SHP77 treated with DMSO at 0.1 percent for 48 hours (cell line): ENCODE results near the gene SCYL3.
"Not testable (repeated sequence)": the region's sequence is repeated elsewhere in the genome, so short reads cannot be mapped to it uniquely, and the experiment has no call there.

ENCODE experiments used
- DNase-seq: peaks from one replicate; lab custom pipeline; 2025; lab: John Stamatoyannopoulos, UW

The SCYL3 gene

DNA sequence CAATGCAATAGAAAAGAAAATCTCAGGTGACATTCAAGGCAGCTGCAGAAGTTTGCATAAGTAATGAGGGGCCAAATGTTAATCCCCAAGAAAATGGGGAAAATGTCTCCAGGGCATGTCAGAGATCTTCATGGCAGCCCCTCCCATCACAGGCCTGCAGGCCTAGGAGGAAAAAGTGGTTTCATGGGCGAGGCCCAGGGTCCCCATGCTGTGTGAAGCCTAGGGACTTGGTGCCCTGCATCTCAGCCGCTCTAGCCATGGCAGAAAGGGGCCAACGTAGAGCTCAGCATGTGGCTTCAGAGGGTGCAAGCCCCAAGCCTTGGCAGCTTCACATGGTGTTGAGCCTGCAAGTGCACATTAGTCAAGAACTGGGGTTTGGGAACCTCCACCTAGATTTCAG lies 21.7 kb downstream of the SCYL3 start:
- DNase-seq: not testable (repeated sequence)

DNA sequence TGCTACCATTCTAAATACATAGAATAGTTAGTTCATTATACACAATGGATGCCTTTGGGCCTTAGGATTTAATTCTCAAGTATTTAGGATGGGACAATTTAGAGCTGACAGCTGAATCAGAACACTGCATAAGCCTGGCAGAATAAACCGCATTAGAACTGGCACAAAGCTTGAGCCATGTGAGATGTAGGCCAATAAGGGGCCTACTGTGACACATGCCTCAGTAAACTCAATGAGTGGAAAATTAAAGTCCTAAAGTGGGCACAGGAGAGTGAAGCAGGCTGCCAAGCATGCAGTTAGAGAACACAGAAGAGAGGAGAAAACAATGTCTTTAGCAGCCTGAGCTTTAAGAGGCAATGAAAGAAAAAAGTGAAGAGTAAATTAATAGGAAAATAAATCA lies 24.3 kb downstream of the SCYL3 start:
- DNase-seq: no peak

DNA sequence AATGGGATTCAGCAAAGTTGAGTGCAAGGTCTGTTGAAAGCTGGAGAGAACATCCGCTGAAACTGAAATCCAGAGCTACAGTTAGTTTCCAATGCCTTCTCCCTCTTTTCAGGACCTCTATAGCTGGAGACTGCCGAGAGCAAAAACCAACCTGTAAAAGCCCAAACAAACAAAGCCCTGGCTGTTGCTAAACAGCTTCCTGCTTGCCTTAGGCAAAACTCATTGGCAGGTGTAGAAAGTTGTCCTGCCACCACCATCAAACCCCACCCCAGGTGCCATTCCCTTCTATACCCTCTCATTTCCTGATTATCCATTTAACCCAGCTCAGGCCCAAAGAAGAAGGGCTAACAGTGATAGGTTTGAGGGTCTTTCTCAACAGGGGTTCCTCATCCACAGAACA lies 24.7 kb downstream of the SCYL3 start:
- no peak for DNase-seq

DNA sequence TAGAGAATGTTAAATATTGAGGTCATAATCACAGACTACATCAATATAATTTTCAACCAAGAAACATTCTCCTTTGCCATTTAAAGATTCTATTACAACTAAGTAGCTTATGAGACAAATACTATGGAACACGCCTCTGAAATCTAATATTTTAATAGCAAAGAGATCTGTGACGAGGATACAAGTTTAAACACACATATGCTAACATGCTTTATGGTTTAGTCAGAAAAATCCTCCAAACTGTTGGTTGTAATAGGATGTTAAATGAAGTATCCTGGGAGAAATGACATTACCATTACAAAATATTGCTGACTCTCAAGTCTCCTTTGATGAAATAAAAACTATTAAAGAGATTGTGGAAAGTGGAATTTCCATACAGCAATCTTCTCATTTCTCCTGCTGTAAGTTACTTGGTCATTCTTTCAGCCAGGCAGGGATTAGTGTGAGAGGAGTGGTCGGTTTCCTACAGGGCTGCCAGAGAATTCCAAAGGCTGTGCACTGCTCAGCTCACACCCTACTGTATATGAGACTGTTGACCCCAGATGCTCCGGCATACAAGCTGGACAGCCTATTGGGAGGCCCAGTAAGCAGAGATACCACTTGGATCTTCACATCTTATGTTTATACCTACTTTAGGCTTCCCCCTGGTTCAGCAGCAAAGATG lies 26.6 kb downstream of the SCYL3 start:
- DNase-seq: no peak

DNA sequence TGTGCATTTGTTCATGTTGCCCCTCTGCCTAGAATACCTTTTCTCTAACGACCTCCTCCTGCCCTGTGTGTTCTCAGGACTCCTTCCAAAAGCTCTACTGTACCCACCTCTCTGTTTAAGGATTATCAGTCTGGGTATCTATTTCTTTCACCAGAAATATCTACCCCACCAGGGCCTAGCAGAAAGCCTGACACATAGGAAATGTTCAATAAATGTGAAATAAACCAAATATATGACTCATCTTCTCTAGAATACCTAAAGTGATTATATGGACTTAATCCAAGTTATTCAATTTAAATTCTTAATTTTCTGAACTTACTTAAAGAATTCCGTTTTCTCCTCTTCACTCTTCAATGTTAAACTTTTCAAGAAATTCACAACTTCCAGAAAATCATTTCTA lies 27.1 kb downstream of the SCYL3 start:
- no peak for DNase-seq

DNA sequence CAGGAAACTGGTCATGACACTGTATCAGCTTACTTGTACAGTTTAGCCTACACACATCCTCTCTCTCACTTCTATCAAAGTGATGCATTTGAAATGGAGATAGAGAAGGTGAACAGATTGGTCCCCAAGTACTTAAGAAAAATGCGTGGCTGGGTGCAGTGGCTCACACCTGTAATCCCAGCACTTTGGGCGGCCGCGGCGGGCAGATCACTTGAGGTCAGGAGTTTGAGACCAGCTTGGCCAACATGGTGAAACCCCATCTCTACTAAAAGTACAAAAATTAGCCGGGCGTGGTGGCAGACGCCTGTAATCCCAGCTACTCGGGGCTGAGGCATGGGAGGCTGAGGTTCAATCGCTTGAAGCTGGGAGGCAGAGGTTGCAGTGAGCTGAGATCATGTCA lies 29.2 kb downstream of the SCYL3 start:
- DNase-seq: not testable (repeated sequence)

DNA sequence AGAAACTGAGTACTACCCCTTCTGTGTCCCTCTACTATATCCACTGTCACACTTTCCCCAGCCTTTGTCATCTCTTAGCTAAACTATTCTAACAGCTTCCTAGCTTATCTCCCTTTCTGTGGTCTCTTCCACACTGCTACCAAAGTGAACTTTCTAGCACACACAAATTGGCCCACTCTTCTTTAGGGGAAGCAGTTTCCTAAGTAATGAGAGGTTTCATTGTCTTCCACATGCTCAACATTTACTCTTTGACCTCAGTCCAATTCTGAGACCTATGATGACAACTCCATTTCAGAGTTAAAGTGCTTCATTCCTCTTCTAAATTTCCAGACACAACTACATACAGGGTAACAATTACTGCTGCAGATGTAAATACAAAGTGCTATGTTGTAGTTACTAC lies 32.9 kb downstream of the SCYL3 start:
- no peak for DNase-seq

DNA sequence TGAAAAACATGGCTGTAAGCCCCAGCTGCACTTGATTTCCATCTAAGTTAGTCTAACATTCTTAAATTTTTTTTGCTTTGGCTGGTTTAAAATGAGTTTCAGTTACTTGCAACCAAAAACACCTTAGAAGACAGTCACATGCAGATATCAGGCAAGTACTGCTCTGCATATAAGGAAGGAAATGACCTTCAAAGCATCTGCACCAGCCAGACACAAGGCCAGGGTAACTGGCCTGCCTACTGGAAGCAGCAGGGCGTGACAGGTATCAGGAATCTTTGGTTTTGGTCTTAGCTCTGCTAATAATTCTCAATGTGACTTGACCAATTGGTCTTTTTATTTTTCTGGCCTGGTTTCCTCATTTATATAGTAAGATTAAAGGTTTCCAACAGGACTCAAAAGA lies 33.5 kb downstream of the SCYL3 start:
- no peak for DNase-seq

DNA sequence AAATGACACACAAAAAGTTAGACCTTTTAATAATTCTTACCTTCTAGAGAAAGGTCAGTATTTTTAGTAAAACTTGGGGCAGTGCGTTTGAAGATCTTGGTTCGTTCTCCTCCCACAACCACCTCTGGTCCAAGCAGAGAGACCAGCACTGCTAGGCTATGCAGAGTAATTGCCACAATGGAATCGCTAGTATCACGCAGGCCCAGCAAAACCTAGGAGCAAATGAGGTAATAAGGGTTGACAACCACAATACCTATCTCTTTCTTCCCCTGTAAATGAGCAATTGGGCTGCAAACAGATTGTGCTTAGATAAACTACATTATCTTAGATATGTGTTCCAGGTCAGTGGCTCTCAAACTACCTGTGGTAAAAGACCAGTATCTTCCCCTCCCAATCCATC lies 34.7 kb downstream of the SCYL3 start:
- no peak for DNase-seq

DNA sequence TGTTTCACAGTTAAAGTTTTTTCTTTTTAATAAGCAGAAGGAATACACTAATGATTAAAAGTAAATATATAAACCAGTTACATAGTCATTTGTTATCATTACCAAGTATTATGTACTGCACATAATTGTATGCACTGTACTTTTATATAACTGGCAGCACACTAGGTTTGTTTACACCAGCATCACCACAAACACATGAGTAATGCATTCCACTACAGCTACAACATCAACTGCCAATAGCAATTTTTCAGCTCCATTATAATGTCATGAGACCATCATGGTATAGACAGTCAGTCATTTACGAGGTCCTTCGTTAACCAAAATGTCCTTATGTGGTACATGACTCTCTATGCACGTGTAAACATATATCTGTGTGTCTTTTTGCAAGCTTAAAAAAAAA lies 35.2 kb downstream of the SCYL3 start:
- no peak for DNase-seq

DNA sequence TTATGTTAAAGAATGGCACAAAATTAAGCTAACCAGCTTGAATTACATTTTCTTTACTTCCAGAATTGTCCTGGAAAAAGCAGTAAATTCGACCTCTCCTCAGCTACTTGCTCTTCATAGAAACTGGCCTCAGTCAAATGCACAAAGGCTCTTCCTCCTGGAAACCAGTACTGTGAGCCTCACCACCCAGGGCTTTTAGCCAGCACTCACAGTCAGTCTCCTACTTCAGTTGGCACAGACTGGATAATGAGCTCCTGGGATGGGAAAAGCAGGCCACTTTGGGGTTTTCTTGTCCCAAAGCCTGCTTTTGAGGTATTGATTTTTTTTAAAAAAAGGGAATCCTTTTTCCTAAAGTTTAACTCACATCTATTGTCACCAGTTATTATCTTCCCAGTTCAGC lies 40.4 kb downstream of the SCYL3 start:
- no peak for DNase-seq

DNA sequence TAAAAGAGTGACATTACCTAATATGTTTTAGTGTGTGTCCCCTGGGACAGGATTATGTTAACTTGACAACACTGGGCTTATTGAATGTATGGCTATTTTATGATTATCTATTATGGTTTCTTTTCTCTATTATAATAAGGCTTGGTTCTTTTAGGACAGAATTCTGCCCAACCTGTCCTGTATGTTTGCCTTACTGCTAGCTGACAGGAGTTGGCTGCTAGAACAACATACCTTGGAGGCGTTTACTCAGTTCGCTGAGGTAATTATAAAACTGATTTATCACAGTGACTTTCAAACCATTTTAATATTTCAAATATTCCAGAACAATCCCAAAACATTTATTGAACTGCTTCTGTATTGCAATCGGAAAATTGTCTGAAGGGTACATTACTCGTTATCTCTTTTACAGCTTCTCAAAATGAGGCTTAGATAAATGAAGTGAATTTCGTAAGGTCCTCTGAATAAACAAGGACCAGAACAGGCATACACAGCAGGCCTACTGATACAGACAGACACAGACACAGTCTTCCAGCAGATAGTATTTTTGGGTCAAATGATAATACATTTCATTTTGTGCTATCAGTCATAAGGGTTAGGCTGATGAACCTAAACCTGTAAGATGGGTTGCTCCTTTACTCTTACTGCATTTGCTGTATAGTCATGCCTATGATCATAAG lies 44.2 kb downstream of the SCYL3 start:
- no peak for DNase-seq

DNA sequence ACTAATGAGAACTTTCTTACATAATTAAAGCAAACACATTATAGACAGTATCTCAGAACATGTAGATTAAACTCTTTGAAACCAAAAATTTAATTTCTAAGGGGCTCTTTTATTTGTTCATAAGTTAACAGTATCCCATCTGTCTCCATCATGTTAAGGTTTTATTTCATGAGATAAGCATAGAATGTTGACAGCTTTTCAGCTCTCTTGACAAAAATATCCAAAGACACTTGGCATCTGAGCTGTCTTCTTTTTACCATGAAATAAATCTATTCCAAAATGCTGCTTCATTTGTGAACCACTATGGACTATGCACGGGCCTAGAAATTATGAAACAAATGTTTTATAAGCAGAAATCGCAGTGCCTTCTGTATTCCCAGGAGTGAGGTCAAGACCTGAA lies 45.2 kb downstream of the SCYL3 start:
- DNase-seq: no peak

DNA sequence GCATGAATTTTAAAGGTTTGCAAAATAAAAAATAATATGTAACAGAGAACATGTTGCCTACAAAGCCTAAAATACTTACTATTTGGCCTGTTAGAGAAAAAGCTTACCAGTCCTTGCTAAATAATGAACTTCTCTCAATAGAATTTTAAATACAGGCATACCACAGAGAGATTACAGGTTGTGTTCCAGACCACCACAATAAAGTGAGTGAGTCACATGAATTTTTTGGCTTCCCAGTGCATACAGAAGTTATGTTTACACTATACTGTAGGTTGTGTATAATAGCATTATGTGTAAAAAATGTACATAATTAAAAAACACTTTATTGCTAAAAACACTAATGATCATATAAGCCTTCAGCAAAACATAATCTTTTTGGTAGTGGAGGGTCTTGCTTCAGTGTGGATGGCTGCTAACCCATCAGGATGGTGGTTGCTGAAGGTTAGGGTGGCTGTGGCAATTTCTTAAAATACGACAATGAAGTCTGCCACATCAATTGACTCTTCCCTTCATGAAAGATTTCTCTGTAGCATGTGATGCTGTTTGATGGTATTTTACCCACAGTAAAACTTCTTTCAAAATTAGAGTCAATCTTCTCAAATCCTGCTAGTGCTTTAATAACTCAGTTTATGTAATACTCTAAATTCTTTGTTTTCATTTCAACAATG lies 48.6 kb downstream of the SCYL3 start:
- no peak for DNase-seq

DNA sequence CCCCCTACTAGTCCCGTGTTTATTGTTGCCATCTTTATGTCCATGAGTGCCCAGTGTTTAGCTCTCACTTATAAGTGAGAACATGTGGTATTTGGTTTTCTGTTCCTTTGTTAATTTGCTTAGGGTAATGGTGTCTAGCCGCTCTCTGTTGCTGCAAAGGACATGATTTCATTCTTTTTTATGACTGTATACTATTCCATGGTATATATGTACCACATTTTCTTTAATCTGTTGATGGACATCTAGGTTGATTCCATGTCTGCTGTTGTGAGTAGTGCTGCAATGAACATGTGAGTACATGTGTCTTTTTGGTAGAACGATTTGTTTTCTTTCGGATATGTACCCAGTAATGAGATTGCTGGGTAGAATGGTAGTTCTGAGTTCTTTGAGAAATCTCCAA lies 54.8 kb downstream of the SCYL3 start:
- DNase-seq: no peak

DNA sequence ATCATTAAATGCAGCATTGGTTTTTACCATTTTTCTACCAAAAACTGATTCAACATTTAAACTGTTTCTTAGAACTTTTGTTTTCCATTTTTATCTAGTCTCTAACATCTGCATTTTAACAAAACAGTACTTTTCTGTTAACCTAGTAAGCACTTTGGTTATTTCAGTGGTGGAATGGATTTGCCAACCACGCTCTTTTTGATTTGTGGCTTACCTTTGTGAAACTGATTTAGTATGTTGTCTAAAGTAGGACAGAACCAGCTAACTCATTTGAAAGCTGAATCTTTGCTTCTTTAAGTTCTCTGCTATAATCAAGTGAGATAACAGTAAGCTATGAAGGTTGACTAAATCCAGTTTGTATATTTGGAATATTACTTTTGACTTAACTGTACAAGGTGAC lies 57.5 kb downstream of the SCYL3 start:
- no peak for DNase-seq

DNA sequence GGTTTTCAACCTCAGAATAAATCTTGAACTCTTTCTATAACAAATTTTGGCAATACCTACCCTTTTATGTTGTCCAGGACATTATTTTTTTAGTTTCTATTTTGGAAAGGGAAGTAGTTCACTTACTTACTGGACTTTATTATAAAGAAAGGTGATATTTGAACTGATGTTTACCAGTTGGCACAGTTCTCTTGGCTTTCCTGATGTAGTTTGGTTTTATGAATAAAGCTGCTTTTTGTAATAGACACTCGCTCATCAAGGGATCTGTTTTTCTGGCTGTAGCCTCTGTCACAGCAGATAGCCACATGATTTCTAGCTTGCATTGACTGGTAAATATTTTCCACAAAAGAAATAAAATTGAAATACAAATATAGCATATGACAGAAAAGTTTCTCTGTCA lies 58.0 kb downstream of the SCYL3 start:
- no peak for DNase-seq

DNA sequence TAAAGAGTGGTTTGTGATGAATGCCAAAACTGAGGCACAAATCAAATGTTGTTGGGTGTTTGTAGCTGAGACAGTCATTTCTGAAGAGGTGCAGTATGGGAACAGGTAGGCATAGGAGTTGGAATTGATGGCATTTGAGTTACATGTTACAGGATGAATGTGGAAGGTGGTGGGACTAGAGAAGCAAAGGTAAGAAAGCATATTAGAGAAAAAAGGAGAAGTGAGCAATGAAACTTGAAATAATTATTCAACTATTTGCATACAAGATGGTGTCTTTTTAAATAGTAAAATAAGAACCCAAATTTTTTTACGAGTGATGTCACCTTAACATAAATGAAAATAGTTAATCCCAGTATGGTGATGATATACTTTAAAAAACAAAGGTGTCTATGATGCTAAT lies 58.8 kb downstream of the SCYL3 start:
- no peak for DNase-seq

DNA sequence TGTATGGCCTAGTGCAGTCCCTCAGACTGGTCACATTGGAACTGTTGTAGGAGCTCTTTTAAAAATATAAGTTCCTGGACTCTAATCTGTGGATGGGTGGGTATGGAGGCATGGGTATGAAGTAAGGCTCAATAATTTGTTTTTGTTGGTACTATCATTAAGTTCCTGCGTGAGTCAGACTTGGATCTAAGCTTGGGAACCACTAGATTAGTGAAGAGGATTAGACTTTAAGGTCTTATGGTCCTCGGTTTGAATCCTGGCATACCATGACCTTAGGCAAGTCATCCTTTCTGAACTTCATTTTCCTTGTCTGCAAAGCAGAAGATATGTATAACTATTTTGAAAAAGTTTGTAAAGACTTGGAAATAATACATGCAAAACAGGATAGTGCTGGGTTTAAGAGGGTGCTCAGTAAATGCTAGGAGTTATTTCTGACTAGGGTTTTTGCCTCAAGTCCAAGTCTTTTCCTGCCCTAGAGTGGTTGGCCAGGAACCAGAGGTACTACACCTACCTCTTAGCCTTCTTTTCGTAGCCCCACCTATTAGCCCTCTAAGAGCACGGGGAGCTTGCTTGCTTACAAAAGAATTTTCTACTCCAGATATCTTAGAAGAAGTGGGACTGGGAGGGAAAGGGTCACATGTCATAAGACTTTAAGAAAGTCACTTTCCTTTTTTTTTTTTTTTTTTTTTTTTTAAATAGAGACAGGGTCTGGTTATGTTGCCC lies 60.4 kb downstream of the SCYL3 start:
- DNase-seq: no peak

DNA sequence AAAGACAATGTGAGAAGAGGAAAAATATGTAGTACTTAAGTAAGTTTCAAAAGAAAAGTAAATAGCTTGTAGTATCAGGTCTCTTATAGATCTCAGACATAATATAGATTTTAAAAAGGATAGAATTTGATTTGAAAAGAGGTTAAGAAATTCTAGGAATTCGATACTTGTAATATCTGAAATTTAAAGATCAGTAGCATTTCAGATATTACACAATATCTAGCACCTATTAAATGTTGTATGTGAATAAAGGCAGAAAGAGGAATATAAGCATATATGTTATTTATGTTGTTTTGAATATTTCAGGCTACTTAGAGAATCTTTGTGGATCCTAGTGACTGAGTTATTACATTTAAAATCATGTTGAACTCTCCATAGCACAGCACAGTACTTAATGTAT lies 64.0 kb downstream of the SCYL3 start:
- no peak for DNase-seq

DNA sequence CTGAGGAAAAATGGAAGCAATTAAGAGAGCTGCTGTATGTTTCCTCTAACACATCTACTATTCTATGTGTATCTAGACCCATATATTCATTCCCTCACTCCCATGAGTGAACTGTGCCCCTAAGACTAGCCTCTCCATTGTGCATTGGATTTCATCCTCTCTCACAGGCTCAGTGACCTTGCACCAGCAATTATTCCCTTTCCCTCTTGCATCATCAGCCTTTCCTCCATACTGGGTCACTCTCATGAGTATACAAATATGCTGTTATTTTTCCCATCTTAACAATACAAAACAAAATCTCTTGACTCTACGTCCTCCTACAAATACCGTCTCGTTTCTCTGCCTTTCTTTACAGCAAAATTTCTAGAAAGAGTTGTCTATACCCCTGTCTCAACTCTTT lies 69.5 kb downstream of the SCYL3 start:
- no peak for DNase-seq

DNA sequence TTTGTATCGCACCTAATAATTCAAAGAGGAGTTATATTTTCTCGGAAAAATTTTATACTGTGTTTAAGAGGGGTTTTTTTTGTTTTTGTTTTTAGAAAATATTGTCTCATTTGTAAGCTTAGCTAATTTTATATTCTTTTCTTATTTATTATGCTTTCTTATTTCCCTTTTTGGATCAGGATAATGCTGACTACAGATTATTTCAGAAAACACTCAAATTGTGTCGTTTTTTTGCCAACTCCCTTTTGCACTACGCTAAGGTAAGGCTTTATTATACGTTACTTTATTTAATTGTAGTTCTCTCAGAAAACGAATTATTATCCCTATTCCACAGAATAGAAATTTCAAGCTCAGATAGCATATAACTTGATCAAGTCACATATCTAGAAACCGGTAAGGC lies 72.2 kb downstream of the SCYL3 start:
- DNase-seq: no peak

DNA sequence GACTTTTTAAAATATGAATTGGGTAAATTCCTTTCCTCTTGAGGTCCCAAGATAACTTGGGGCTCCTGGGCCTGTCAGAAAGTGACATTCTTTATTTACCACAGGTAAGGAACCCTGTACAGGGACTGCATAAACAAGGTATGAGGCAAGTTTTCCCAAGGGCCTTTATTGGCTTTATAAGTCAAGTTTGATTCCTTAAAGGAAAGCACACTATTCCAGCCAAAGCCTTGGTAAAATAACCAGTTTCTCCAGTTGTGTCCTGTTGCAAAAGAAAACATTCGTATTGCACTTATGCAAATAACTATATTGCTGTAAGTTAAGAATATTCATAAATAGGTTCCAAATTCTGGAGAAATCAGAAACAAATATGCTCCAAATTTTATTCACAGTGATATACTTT lies 77.1 kb downstream of the SCYL3 start:
- no peak for DNase-seq
